ENCODE results near the gene FUZ.

The FUZ gene

DNA sequence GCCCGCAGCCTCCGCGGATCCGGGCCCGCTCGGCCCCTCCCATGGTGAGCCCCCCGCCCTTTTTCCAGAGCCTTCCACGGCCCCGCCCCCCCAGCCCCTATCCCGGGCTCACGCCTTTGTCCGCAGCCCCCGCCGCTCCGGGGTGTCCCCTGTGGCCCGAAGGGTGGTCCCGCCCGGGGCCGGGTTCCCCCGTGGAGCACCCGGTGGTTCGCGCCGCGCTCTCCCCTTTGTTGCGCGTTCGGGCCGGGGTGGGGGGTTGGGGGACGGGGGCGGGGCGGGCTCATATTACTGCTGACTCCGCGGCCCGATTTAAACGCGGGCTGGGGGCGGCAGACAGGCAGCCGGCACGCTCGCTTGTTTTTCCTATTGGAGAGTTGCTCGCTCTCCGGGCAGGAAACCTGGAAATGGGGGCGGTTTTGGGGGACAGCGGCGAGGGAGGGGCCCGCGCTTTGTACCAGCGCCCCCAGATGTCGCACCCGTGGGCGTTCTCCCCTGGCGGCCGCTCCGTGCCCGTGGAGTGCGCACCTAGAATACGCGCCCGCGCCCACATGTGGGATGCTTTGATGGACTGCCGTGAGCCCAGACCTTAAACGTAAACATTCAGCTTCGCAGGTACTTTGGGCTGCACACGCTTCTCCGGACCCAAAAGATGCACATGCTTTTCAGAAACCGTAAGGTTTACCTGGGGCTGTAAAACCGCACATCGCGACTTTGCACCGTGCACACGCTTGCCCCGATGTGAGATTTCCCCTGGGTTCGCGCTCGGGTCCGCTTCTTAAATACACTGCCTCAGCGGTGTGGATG is 38.6 kb upstream of the FUZ start:
- no peak for DNase-seq

DNA sequence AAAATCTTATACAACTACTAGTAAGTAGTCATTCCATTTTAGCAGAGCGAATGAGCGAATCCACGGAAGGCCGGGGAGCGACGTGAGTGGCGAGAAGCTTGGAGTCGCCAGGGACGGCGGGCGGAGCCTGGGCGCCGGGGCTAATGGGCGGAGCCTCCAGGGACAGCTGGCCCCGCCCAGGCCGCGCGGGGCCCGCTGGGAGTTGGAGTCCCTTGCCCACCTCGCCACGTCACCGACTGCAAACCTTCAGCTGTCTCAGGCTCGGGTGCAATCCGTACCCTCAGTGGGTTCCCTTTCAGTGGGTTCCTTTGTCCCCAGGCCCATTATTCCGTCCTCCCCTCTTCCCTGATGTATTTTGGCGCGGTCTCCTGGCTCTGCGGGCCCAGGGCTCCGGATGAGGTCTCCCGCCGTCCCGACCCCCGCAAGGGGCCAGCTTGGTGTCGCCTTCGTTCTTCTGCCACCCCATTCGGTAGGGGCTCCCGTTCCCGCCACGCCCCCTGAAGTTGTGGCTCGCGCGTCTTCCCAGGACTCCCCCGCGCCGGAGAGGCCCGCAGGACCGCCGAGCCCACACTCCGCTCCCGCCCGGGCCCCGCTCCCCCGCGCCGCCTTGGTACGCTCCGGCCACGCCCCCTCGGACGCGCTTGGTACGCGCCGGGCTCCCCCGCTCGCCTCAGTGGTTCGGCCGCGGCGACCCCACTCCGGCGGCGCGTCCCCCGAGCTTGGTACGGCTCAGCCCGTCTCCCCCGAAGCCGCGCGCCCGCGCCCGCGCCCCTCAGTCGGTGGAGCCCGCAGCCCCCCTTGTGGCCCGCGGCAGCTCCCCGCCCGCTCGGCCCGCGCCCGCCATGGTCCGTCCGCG is 37.6 kb upstream of the FUZ start, which contains the start of gene PTOV1:
Gene PTOV1, plus strand, starts transcription at position 673 of the 856 bp plus-strand sequence.
- peak in 1 of 2 experiments; percentile 76 for DNase-seq

- DNase-seq = no peak
Measured at GRCh38 chr19:49850221-49850486, 37.1 kb upstream of the FUZ start.

GRCh38 chr19:49849433-49850220 is 36.5 kb upstream of the FUZ start:
- DNase-seq = no peak

- no peak for DNase-seq
Measured at GRCh38 chr19:49848938-49849337, 35.8 kb upstream of the FUZ start.

DNA sequence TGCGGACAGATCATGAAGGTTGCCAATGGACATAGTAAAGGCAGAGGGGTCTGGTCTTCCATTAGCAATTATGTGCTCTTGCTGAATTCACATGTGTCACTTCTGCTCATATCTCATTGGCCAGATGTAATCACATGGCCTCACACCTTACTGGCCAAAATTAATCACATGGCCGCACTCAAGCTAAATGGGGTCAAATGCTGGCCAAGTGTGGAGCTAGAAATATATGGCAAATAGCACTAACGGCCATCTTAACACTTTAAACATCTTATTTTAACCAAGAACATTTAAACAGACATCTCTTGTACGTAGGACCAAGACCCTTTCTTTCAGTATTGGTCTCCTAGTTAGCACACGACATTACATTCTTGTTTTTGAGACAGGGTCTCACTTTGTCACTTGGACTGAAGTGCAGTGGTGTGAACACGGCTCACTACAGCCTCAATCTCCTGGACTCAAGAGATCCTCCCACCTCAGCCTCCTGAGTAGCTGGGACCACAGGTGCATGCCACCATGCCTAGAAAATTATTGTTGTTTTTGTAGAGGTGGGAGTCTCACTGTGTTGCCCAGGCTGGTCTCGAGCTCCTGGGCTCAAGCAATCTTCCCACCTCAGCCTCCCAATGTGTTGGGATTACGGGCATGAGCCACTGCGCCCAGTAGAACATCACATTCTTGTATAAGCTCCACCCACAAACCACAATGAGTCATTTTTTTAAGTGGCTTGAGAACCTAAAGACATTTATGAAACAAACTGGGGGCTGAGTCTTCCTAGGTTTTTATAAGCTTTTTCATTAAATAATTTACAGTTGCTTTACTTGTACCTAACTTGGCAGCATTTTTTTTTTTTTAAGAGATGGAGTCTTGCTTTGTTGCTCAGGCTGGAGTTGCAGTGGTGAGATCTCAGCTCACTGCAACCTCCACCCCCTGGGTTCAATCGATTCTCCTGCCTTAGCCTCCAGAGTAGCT is 34.9 kb upstream of the FUZ start:
- DNase-seq = peak in 1 of 2 experiments; percentile 29

- no peak for DNase-seq
Measured at GRCh38 chr19:49846408-49846807, 33.3 kb upstream of the FUZ start.

- no peak for DNase-seq
Measured at GRCh38 chr19:49845414-49845813, 32.3 kb upstream of the FUZ start.

DNA sequence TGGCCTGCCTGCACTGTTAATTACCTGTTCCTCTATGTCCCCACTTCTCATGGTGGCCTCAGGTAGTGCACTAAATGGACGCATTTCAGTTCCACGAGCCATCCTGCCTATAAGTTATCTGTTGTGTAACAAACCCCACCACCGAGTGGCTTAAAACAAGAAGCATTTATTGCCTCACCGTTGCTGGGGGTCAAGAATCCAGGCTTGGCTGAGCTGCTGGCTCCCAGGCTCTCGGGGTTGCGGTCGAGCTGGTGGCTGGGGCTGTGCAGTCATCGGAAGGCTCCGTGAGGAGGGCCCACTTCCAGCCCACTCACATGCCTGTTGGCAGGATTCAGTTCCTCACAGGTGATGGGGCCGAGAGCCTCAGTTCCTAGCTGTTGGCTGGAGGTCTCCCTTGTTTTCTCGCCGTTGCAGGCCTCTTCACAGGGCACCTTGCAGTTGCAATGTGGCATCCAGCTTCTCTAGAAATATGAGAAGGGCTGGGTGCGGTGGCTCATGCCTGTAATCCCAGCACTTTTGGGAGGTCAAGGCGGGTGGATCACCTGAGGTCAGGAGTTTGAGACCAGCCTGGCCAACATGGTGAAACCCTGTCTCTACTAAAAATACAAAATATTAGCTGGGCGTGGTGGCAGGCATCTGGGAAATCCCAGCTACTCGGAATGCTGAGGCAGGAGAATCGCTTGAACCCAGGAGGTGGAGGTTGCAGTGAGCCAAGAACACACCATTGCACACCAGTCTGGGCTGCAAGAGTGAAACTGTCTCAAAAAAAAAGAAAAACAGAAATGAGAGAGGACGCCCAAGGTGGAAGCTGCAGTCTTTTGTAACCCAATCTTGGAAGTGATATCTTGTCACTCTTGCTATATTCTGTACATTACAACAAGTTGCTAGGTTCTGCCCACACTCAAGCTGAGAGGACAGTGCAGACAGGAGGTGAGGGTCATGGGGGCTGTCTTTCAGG is 31.3 kb upstream of the FUZ start:
- no peak for DNase-seq

- DNase-seq = no peak
Measured at GRCh38 chr19:49843265-49843664, 30.2 kb upstream of the FUZ start.

DNA sequence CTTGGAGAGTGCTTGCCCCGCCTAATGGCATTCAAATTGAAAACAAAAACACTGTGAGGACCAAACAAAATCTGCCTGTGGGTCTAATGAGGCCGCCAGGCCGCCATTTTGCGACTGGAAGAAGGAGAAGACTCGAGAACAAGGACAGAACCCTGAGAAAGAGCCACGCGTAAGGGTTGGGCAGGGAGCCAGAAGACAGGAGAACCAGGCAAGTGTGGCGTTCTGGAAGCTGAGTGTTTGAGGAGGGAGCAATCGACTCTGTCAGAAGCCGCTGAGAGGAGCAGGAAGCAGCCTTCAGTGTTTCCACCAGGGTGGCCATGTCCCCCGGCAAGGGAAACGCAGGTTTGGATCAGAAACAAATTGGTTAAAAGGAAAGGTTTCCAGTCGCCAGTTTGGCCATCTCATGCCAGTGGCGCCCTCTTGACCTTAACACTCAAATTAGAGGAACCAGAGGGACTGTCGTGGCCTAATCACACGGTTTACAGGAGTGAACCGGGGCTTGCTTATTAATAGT is 27.7 kb upstream of the FUZ start:
- no peak for DNase-seq

GRCh38 chr19:49840321-49840720 is 27.2 kb upstream of the FUZ start:
- no peak for DNase-seq

- no peak for DNase-seq
Measured at GRCh38 chr19:49839713-49840112, 26.6 kb upstream of the FUZ start.

DNA sequence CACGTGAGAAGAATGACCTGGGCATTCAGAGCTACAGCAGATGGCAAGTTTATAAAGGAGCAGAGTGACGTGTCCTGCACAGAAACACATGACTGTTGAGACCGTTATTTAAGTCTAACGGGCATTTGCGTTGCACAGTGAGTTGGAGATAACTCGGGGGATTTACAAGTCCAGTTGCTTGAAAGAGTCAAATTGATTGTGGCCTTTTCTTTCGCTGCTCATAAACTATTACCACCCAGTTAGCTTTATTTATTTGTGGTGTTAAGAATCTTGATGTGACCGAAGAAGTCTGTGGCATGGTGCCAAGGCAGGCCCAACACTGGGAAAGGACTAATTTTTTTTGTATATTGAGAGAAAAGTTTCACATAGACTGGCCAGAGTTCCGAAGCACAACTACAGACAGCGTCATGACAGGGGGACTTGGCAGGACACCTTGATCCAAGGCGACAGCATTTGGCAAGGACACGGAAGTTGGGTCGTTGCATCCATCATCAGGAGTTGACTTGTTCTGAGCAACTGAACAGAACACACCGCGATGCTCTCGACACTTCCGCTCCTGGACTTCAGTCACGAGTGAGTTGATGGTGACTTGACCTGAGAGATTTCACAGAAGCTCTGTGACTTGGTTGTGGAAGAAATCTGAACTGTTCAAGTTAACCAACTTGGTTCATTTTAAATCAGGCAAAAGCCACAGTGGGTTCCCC is 25.9 kb upstream of the FUZ start:
- DNase-seq = no peak

DNA sequence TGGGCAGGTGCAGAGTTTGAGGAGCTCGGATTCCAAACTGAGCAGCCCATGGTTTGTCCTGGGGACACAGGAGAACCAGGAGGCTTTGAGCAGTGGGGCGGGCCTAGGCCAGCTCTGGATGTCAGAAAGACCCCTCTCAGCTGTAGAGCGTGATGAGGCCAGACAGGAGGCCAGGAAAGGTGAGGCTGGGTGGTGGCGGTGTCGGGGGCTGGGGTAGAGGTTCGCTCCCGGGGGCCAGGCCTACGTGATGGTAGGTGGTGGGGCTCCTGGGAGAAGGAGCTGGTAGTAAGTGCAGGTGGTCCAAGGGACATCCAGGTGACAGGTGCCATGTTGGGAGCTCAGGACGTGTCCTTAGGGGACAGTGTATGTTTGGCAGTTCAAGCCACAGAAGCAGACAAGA is 24.3 kb upstream of the FUZ start:
- DNase-seq = no peak

- DNase-seq = no peak
Measured at GRCh38 chr19:49837009-49837310, 23.9 kb upstream of the FUZ start.

- DNase-seq = no peak
Measured at GRCh38 chr19:49836176-49837008, 23.3 kb upstream of the FUZ start.

- no peak for DNase-seq
Measured at GRCh38 chr19:49835562-49835961, 22.5 kb upstream of the FUZ start.

DNA sequence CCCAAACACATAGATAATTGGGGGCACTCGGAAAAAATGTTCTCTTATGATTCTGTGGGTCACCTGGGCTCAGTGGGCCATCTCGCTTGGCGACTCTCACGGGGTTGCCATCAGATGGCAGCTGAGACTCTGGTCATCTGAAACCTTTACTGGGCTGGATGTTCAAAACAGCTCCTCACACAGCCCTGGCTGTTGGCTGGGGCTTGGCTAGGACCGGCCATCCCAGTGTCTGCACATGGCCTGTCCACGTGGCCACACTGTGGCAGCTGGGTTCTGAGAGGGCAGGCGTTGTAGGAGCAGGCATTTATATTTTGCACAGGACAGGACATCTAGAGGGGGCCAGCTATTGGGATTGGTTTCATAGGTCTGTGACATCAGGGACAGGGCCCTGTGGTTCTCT is 20.5 kb upstream of the FUZ start:
- DNase-seq = no peak
